GM13976 (cell line): Measurements from ENCODE around the gene NR2F1-AS1.

Experiments
- DNase-seq: peaks from one replicate; pipeline ENCODE4 v3.0.0; 2012; ENCODE audit warnings: low spot score
- CTCF ChIP-seq: IDR thresholded peaks from 2 replicates; pipeline ENCODE4 v1.5.1; 2012; ENCODE audit warnings: borderline replicate concordance, mild to moderate bottlenecking; ENCODE audit not compliant: insufficient read depth; ENCODE audit errors: extremely low read depth, missing control alignments, control extremely low read depth
- in situ Hi-C: fragments of 300-500 bp; cut with MboI; formaldehyde crosslinking; loops from one replicate; pipeline ENCODE4 v1.12.0; 2022; ENCODE audit warnings: low sequenced_read_pairs, mixed read lengths, inconsistent platforms; ENCODE audit not compliant: unreplicated experiment

Gene NR2F1-AS1

DNA sequence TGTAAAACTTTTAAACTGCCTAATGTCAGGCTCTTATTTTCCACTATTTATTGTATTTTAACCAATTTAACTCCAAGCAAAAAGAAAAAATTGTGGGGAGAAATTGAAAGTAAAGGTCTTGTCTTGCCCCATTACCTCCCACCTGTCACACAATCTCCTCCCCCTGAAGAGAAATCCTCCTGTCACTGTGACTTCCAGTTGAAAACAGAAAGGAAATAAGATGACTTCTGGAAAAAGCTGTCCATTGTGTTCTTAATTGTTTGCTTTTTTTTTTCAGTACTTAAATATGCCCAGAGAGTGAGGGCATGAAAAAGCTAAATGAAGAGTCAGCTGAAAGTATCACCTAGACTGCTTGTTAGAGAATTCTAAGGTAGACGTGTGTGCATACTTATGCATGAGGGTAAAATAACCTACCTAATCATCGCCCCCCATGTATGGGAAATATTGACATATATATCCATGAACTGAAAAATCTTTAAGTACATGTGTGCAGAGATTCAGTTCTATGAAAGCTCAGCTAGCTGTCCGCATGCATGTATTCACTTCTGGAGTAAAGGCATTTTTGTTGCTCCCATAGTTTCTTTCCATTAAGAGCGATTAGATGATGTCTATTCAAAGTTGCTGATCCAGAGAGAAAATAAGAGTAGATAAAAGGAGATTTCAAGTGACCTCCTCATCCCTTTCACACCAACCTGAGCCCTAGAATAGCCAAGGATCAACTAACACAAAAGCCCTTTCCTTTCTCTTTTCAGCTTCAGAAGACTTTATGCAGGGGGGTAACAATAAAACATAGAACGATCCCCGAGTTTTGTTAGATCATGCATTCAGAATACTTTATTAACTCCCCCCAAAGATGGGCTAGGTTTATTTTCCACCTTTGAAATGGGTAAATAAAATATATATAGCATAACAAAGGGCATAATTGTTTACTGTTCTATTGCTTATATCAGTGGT, 5.3 kb downstream of the NR2F1-AS1 start:
- no peak for TF ChIP-seq CTCF
- in situ Hi-C loops: loop anchor here (25.0 kb wide), 1 partner anchor 337 kb away; no protein-coding TSS in a partner anchor
- DNase-seq: no peak

DNA sequence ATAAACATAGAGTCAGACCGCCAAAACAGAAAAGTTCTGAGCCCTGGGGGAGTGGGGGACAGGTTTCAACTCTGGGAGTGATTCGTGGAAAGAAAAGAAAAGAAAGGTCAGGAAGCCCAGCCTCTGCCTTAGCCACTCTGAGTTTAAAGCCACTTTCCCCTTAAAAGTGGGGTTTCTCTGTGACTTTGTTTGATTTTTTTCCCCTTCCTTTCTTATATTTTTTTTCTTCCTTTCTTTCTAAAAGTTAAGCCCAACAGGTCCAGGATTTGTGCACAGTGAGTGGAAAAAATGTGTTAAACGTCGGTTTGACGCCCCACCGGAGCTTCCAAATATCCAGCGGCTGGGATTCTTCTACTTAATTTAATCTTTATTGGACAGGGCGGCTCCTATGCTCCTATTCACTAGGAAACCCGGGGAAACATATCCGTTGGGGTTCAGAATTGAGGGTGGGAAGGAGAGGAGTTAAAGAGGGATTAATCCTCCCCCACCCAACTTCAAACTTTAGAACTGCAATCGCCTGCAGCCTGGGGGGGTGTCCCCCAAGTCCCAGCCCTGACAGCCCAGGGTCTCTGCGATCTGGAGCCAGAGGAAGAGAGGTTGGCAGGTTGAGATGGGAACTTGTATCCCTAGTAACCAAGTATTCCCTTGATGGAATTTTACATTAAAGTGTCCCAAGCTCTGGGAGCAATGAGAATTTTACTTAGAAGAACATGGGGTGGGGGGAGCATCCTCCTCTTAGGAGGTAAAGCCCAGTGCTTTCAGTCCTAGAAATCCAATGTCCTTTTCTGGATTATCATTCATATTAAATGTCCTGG, 6.3 kb downstream of the NR2F1-AS1 start:
- no peak for TF ChIP-seq CTCF
- in situ Hi-C loops: loop anchor here (25.0 kb wide), 1 partner anchor 338 kb away; no protein-coding TSS in a partner anchor
- no peak for DNase-seq

- TF ChIP-seq CTCF: no peak
- no peak for DNase-seq
- in situ Hi-C loops: no loop called here
Measured at GRCh38 chr5:93573354-93574351, 7.4 kb downstream of the NR2F1-AS1 start.

DNA sequence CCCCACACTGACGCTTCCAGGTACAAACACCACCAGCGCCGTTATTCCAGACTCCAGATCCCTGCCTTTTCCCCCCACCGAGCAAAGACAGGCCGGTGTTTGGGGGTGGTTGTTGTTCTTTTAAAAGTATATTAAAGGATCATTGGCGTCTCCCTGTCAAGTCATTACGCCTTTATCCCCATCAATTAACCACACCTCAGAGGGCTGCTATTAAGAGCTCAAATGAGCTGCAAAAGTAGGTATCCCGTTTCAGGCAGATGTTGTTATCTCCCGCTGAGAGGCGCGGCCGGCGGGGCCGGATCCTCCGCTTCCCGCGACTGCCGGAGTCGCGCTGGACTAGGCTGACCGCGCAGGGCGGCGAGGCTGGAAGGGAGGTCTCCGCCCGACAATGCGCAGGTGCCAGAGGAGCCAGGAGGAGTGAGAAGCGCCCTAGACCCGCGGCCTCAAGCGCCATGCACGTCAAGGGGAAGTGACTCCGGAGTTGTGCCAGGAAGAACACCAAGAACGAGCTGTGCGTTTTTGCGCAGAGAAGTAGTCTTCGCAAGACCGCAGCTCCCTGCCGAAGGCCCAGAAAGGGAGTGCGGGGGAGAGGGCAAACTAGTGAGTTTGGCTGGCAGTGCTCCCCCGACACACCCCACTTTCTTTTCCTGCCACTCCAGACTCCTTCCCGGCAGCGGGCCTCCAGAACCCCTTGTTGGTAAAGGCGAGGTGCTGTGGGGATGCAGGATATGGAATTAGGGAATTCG, 8.2 kb downstream of the NR2F1-AS1 start:
- in situ Hi-C loops: no loop called here
- DNase-seq: no peak
- no peak for TF ChIP-seq CTCF

- in situ Hi-C loops: no loop called here
- no peak for DNase-seq
- TF ChIP-seq CTCF: no peak
Measured at GRCh38 chr5:93572101-93572607, 8.9 kb downstream of the NR2F1-AS1 start.
